ENCODE measurements around the gene RBM19.

- TF ChIP-seq, protein P1, sequence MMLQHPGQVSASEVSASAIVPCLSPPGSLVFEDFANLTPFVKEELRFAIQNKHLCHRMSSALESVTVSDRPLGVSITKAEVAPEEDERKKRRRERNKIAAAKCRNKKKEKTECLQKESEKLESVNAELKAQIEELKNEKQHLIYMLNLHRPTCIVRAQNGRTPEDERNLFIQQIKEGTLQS (IDR thresholded peaks at IDR 0.05) = no peak
- TF ChIP-seq CTCF (IDR thresholded peaks at IDR 0.05; ENCODE audit: low read depth, low read length, missing input control) (no peak), RAD21 (IDR thresholded peaks at IDR 0.05) (no peak), ZBTB33 (IDR thresholded peaks at IDR 0.05) (no peak), FOXA2 (IDR thresholded peaks at IDR 0.05) (no peak), GABPA (IDR thresholded peaks at IDR 0.05 in 1 of 2, conservative IDR thresholded peaks at IDR 0.05 in 1 of 2) (no peak), MAX (IDR thresholded peaks at IDR 0.05) (no peak), HNF4G (IDR thresholded peaks at IDR 0.05) (no peak), TAF1 (conservative IDR thresholded peaks at IDR 0.05) (no peak), RXRA (IDR thresholded peaks at IDR 0.05) (no peak), FOXA1 (IDR thresholded peaks at IDR 0.05) (no peak), SP1 (IDR thresholded peaks at IDR 0.05) (no peak)
- TF ChIP-seq, protein P2, sequence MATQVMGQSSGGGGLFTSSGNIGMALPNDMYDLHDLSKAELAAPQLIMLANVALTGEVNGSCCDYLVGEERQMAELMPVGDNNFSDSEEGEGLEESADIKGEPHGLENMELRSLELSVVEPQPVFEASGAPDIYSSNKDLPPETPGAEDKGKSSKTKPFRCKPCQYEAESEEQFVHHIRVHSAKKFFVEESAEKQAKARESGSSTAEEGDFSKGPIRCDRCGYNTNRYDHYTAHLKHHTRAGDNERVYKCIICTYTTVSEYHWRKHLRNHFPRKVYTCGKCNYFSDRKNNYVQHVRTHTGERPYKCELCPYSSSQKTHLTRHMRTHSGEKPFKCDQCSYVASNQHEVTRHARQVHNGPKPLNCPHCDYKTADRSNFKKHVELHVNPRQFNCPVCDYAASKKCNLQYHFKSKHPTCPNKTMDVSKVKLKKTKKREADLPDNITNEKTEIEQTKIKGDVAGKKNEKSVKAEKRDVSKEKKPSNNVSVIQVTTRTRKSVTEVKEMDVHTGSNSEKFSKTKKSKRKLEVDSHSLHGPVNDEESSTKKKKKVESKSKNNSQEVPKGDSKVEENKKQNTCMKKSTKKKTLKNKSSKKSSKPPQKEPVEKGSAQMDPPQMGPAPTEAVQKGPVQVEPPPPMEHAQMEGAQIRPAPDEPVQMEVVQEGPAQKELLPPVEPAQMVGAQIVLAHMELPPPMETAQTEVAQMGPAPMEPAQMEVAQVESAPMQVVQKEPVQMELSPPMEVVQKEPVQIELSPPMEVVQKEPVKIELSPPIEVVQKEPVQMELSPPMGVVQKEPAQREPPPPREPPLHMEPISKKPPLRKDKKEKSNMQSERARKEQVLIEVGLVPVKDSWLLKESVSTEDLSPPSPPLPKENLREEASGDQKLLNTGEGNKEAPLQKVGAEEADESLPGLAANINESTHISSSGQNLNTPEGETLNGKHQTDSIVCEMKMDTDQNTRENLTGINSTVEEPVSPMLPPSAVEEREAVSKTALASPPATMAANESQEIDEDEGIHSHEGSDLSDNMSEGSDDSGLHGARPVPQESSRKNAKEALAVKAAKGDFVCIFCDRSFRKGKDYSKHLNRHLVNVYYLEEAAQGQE (IDR thresholded peaks at IDR 0.05) = no peak
Measured at GRCh38 chr12:113899561-113900471, 66.3 kb downstream of the RBM19 start.
